T-helper 17 cell (primary cell): Measurements from ENCODE around the gene SLC35C1. TPM values are rescaled to one million over a fixed set of nuclear protein-coding genes. Genes with fewer than 3 reads are reported as not detected.
"Not testable (repeated sequence)": the region's sequence is repeated elsewhere in the genome, so short reads cannot be mapped to it uniquely, and the experiment has no call there.

Experiments used
- ATAC-seq: fragments of 150-1000 bp; cut with Tn5 transposase; 2 replicates; pipeline ENCODE4 v1.10.0; 2021; ENCODE audit warnings: mild to moderate bottlenecking, moderate library complexity
- DNase-seq, 3 donors: peaks; one replicate each; pipeline versions ENCODE4 v3.0.0 to v3.0.0-alpha.2; 2020 to 2021
- H3K9me3 ChIP-seq: one replicate; pipeline ENCODE4 v1.7.0; 2013; ENCODE audit warnings: low read length, mild to moderate bottlenecking; ENCODE audit not compliant: control insufficient read depth, poor library complexity, severe bottlenecking
- H3K27ac Mint-ChIP-seq: one replicate; pipeline ENCODE4 v1.8.0; 2022; ENCODE audit warnings: mild to moderate bottlenecking, moderate library complexity, mixed read lengths
- H3K27me3 Mint-ChIP-seq: one replicate; pipeline ENCODE4 v1.8.0; 2022; ENCODE audit warnings: mixed read lengths
- H3K36me3 Mint-ChIP-seq: one replicate; pipeline ENCODE4 v1.8.0; 2022; ENCODE audit warnings: low read depth, mixed read lengths
- H3K4me1 Mint-ChIP-seq: one replicate; pipeline ENCODE4 v1.8.0; 2022; ENCODE audit warnings: mild to moderate bottlenecking, mixed read lengths
- H3K4me3 Mint-ChIP-seq: one replicate; pipeline ENCODE4 v1.8.0; 2022; ENCODE audit warnings: mild to moderate bottlenecking, moderate library complexity, mixed read lengths
- total RNA-seq, 4 donors: library from RNA in 2 of 4; stranded (reverse) in 2 of 4; gene quantifications; one replicate each; pipeline ENCODE4 v1.2.3 and lab custom pipeline; 2022 to 2026

The SLC35C1 gene
- total RNA-seq, 2 donors from 2014 or later: 7.9 to 12.6 TPM

DNA sequence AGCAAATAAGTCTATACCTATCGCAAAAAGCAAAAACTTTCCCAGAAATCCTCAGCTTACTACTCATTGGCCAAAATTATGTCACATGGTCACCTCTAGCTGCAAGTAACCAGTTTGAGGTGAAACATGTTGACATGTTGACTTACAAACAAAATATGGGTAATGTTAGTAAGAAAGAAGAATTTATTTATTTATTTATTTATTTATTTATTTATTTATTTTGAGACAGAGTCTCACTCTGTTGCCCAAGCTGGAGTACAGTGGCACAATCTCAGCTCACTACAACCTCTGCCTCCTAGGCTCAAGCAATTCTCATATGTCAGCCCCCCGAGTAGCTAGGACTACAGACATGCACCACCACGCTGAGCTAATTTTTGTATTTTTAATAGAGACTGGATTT, 5.4 kb upstream of the SLC35C1 start:
- Mint-ChIP-seq H3K36me3 (no peaks in the 10 kb centered on the region), H3K27me3 (no peaks in the 10 kb centered on the region), H3K4me3 (no peak overlapping the region), H3K4me1 (no peaks in the 10 kb centered on the region), H3K27ac (no peak overlapping the region)
- H3K9me3 ChIP-seq: no peaks in the 10 kb centered on the region
- DNase-seq (no peak), ATAC-seq (no peak)

- H3K9me3 ChIP-seq: no peaks in the 10 kb centered on the region
- Mint-ChIP-seq H3K4me1 (peaks cover 2% of the 10 kb centered on the region), H3K27ac (no peak overlapping the region), H3K4me3 (no peak overlapping the region), H3K27me3 (no peaks in the 10 kb centered on the region), H3K36me3 (no peaks in the 10 kb centered on the region)
- DNase-seq: no peak
- no peak for ATAC-seq
Observed at GRCh38 chr11:45800261-45800660, 4.7 kb upstream of the SLC35C1 start.

- ATAC-seq (no peak), DNase-seq (no peak)
- Mint-ChIP-seq H3K4me1 (peaks cover 10% of the 10 kb centered on the region), H3K36me3 (no peaks in the 10 kb centered on the region), H3K27ac (no peak overlapping the region), H3K4me3 (no peak overlapping the region), H3K27me3 (no peaks in the 10 kb centered on the region)
- H3K9me3 ChIP-seq: no peaks in the 10 kb centered on the region
Observed at GRCh38 chr11:45801723-45802315, 3.1 kb upstream of the SLC35C1 start.

DNA sequence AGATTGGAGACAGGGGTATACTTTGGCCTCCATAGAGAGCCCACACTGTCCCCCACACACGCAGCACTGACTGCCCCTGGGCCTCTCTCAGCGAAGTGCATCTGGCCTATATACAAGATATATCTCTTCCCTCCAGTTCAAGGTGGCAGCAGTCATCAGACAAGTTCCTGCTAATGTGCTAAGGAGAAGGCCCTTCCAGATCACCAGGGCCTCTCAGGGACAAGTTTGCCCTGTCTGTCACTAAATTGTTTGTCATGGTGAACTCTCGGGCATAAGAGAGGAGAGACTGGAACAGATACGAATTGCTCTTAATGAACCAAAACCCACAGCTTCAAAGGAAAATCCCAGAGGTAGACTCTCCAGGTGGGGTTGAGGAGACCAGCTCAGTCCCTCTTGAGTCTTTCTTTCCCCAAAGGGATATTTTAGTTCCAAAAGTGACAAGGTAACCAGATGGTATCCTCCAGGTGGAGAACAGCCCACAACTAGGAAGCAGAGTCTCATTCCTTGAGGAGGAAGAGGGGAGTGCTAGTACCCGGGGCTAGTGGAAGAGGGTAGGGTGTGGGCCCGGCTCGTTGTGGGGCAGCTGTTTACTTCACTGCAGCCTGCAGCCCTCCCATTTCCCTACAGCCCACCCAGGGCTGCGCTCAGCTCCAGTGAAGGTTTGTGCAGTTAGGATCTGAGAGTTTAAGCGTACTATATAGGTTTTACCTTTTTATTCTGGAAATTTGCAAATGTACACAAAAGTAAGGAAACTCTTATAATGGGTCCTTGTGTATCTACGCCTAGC, 2.2 kb upstream of the SLC35C1 start:
- no peak overlapping the region for H3K27ac Mint-ChIP-seq
- H3K4me3 Mint-ChIP-seq: peak overlapping the region; percentile 55
- DNase-seq (no peak), ATAC-seq (no peak)
- H3K36me3 Mint-ChIP-seq: no peaks in the 10 kb centered on the region
- peaks cover 14% of the 10 kb centered on the region for H3K4me1 Mint-ChIP-seq
- no peaks in the 10 kb centered on the region for H3K9me3 ChIP-seq
- no peaks in the 10 kb centered on the region for H3K27me3 Mint-ChIP-seq

DNA sequence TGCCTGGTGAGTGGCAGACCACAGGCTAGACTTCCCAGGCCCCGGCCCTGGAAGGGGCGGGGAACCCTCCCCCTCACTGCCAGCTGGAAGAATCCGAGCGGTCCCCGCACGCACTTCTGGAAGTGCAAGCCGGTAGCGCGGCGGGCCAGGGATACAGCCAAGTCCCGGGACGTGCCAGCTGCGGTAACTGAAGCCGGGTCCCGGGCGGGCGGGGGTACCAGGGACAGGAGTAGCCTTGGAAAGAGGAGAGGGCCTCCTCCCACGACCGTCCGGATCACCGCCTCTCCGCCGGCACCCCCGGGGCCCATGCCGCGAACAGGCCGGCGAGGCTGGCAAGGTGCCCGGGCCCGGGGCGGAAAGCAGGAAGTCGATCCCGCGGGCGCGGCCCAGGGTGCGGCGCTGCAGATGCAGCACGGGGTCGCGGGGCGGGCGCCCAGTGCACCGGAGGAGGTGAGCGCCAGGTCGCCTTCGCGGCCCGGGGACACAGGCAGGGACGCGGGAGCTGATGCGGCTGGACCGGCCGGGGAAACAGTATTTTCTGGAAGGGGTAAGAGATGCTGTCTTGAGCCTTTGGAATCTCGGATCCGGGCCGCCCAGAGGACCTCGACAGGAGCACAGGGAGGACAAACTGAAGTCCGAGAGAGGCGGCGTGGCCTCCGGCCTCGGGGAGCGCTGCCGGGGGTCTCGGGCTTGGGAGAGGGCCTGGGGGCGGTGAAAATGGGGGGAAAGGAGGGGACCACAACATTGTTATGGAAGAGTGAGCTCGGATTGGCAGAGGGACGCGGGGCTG, 783 bp upstream of the SLC35C1 start:
- H3K4me1 Mint-ChIP-seq: peaks cover 17% of the 10 kb centered on the region
- no peaks in the 10 kb centered on the region for H3K36me3 Mint-ChIP-seq
- DNase-seq (peak; percentile 45 to 67 (median 62)), ATAC-seq (peak; percentile 33)
- H3K4me3 Mint-ChIP-seq: peak overlapping the region; percentile 95
- H3K27ac Mint-ChIP-seq: peak overlapping the region; percentile 92
- H3K9me3 ChIP-seq: no peaks in the 10 kb centered on the region
- no peaks in the 10 kb centered on the region for H3K27me3 Mint-ChIP-seq

DNA sequence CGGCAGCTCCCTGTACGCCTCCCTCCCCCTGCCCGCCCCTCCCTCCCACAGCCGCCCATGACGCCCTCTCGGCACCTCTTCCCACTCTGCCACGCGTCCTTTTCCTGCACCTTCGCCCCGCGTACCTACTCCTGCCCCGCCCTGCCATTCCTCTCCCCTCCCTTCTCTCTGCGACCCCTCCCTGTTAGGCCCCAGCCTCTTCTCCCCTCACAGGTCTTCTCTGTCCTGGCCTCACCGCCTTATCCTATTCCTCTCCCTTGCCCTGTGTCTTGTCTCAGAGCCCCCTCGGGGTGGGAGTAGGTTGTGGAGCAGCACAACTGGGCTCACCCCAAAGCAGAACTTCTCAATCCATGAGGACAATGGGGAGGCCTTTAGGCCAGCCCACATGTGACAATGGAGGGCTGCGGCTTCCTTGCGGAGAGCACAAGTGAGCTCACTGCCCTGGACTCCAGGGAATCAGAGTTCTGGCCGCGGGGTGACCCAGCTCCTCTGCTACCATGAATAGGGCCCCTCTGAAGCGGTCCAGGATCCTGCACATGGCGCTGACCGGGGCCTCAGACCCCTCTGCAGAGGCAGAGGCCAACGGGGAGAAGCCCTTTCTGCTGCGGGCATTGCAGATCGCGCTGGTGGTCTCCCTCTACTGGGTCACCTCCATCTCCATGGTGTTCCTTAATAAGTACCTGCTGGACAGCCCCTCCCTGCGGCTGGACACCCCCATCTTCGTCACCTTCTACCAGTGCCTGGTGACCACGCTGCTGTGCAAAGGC, 539 bp downstream of the SLC35C1 start:
- ATAC-seq (peak; percentile 49), DNase-seq (no peak)
- Mint-ChIP-seq H3K4me3 (peak overlapping the region; percentile 95), H3K27ac (peak overlapping the region; percentile 92), H3K36me3 (no peaks in the 10 kb centered on the region), H3K27me3 (no peaks in the 10 kb centered on the region), H3K4me1 (peaks cover 25% of the 10 kb centered on the region)
- no peaks in the 10 kb centered on the region for H3K9me3 ChIP-seq

GRCh38 chr11:45806072-45806933, 1.4 kb downstream of the SLC35C1 start:
- Mint-ChIP-seq H3K27ac (peak overlapping the region; percentile 92), H3K4me3 (peak overlapping the region; percentile 95), H3K27me3 (no peaks in the 10 kb centered on the region), H3K36me3 (no peaks in the 10 kb centered on the region), H3K4me1 (peaks cover 25% of the 10 kb centered on the region)
- ATAC-seq: no peak
- no peak for DNase-seq
- no peaks in the 10 kb centered on the region for H3K9me3 ChIP-seq

DNA sequence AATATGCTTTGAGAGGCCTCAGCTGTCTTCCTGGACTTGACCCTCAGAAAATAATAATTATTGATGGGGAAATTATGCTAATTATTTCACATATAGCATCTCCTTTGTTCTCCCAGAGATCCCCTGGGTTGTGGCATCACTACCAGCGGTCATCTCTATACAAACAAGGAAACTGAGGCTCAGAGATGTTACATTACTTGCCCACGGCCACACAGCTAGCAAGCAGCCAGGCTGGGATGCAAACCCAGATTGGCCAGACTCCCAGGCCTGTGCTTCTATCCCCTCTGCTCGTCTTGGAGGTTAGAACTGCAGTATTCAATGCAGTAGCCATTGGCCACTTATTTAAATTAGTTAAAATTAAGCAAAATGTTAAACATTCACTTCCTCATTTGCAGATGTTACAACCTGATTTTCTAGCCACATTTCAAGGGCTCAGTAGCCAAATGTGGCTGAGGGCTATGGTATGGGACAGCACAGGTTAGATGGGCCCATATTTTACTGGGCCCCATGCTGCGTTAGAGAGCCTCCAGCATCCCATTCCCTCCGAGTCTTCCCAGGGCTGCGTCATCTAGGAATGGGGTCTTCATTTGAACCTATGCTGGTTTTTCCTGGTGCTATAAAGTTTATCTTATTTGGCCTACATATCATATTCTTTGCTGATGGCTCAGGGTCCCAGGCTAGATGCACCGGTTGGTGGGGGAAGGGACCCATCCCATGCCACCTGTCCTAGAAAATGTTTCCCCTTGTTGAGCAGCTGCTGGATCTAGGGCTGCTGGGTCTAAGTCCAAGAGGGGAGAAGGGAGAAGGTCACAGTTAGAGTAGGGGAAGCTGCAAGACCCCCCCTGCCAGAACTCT, 2.2 kb downstream of the SLC35C1 start:
- no peak for ATAC-seq
- DNase-seq: no peak
- Mint-ChIP-seq H3K4me1 (peaks cover 25% of the 10 kb centered on the region), H3K27me3 (no peaks in the 10 kb centered on the region), H3K27ac (peak overlapping the region; percentile 77), H3K36me3 (no peaks in the 10 kb centered on the region), H3K4me3 (peak overlapping the region; percentile 19)
- no peaks in the 10 kb centered on the region for H3K9me3 ChIP-seq

DNA sequence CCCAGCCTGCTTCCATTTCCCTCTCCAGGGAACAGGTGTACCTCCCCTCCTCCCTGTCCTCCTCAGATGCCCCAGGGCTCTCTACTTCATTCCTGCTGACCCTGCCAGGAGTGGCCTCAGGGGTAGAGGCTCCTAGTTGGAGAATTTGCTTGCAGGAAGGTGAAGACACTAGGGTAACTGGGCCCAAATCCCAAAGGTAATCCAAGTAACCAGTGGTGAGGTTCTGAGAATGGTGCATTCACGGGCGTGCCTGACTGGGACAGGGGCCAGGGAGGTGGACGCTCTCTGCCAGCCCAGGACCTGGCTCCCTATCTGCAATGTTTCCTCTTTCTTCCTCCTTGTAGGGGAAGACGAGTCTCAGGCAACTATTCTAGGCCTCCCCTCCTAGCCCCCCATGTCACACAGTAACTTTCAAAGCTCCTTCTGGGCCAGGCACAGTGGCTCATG, 2.9 kb downstream of the SLC35C1 start:
- Mint-ChIP-seq H3K4me3 (peak overlapping the region; percentile 31), H3K4me1 (peaks cover 25% of the 10 kb centered on the region), H3K27ac (peak overlapping the region; percentile 77), H3K27me3 (no peaks in the 10 kb centered on the region), H3K36me3 (no peaks in the 10 kb centered on the region)
- DNase-seq (no peak), ATAC-seq (no peak)
- H3K9me3 ChIP-seq: no peaks in the 10 kb centered on the region

DNA sequence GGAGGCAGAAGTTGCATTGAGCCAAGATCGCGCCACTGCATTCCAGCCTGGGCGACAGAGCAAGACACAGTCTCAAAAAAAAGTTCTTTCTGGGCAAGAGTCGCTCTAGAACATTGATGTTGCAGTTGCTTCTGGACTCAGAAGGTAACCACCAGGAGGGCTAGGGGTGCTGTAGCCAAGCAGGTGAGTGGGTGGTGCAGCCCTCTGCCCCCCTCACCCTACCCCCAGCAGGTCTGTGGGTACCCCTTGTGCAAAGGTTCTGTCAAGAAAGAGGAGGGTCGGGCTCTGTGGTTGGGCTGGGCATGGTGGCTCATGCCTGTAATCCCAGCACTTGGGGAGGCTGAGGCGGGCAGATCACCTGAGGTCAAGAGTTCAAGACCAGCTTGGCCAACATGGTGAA, 3.5 kb downstream of the SLC35C1 start:
- H3K27me3 Mint-ChIP-seq, DNase-seq, H3K4me3 Mint-ChIP-seq, H3K36me3 Mint-ChIP-seq, H3K9me3 ChIP-seq, ATAC-seq: not testable (repeated sequence)
- Mint-ChIP-seq H3K4me1 (peaks cover 27% of the 10 kb centered on the region), H3K27ac (peak overlapping the region; percentile 77)

DNA sequence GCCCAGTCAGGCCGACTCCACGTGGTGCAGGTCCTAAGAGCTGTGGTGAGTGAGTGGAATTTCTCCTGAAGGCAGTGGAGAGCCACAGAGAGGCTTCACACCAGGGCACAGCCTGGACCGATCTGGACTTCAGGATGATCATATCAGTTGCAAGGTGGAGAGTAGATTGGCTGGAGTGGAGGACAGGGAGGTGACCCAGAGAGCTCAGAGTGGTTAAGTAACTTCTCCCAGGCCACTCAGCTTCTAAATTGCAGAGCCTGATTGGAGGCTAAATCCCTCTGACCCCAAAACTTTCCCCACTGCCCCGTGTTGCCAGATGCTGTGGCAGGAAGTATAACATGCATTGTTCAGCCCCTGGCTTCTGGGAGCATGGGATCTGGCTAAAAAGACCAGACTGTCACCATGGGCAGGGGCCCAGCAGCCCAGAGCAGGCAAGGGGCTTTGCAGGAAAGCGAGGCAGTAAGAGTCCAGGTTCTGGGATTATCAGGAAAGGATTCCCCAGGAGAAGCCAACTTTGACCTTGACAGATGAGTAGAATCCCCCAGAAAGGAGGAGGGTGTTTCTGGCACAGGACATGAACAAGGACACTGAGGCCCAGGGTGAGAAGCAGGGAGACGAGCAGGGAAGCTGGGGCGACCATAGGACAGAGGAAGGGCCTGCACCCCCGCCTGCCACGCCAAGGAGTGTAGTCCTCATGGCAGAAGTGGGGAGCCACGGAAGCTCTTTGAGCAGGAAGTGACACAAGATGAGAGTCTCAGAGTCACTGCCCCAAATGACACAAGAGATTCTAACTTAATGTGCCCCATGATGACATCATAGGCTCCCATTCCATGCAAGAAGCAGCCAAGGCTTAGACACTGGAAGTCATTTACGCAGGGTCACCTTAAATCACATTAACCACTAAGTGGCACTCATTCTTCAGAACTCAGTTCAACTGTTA, 4.8 kb downstream of the SLC35C1 start:
- H3K36me3 Mint-ChIP-seq: no peaks in the 10 kb centered on the region
- no peak for DNase-seq
- H3K4me3 Mint-ChIP-seq: no peak overlapping the region
- H3K27me3 Mint-ChIP-seq: no peaks in the 10 kb centered on the region
- no peaks in the 10 kb centered on the region for H3K9me3 ChIP-seq
- no peak for ATAC-seq
- peak overlapping the region; percentile 77 for H3K27ac Mint-ChIP-seq
- peaks cover 27% of the 10 kb centered on the region for H3K4me1 Mint-ChIP-seq
